B cell (primary cell): ENCODE results near the gene SLC7A9.

Experiments
- EZH2 ChIP-seq: IDR thresholded peaks from 2 replicates; pipeline ENCODE4 v1.6.1; 2012; ENCODE audit warnings: borderline replicate concordance, low read depth, mild to moderate bottlenecking, moderate library complexity, low read length; ENCODE audit not compliant: insufficient read depth, poor library complexity, severe bottlenecking
- TF ChIP-seq, protein P1 (sequence below): fragments of 200-600 bp; IDR thresholded peaks from one replicate; pipeline ENCODE4 v1.8.0; 2022; ENCODE audit warnings: antibody characterized with exemption, mild to moderate bottlenecking

DNA sequence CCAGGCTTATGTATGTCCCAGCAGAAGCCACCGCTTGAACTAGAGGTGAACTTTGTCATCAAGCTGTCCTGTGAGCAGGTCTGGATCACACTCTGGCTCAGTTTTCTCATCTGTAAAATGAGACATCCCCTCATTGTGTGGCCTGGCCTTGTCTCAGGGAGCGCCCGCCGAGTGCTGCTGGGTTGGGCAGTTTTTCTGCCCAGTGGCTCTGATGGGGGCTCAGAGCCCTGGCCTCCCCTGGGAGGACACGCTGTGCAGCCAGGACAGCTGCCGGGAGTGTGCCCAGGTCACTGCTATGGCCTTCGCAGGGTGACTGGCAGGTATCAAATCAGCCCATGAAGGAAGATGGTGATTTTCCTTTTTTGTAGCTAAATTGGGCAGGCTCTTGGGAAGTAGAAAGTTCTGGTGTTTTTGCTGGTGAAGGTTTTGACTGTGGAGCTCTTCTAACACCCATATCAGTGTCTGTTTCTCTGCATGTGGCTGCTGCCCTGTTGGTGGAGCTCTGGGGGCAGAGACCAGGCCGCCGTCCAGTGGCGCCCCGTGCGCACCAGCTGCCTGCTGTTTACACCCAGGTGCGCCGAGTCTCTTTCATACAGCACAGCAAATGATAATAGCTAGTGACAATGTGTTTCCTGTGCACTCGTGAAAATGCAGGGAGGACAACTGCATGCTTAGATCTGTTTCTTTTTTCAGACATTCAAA, 40.8 kb downstream of the SLC7A9 start:
- TF ChIP-seq, protein P1, sequence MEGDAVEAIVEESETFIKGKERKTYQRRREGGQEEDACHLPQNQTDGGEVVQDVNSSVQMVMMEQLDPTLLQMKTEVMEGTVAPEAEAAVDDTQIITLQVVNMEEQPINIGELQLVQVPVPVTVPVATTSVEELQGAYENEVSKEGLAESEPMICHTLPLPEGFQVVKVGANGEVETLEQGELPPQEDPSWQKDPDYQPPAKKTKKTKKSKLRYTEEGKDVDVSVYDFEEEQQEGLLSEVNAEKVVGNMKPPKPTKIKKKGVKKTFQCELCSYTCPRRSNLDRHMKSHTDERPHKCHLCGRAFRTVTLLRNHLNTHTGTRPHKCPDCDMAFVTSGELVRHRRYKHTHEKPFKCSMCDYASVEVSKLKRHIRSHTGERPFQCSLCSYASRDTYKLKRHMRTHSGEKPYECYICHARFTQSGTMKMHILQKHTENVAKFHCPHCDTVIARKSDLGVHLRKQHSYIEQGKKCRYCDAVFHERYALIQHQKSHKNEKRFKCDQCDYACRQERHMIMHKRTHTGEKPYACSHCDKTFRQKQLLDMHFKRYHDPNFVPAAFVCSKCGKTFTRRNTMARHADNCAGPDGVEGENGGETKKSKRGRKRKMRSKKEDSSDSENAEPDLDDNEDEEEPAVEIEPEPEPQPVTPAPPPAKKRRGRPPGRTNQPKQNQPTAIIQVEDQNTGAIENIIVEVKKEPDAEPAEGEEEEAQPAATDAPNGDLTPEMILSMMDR = no peak
- TF ChIP-seq EZH2 = no peak
